Measurements from ENCODE around the gene AGMAT. TPM values are rescaled to one million over a fixed set of nuclear protein-coding genes. Genes with fewer than 3 reads are reported as not detected.

The AGMAT gene
- total RNA-seq, 1 donor from 2014 or later, result 8.1 TPM

GRCh38 chr1:15524021-15524282 lies 60.9 kb downstream of the AGMAT start, which contains the start of gene CASP9:
TSS of gene CASP9 (minus strand) at chr1:15524215. CDS start at chr1:15524200, 15 bp downstream.
- ChIA-PET CTCF (interaction anchor here (1.0 kb wide), 1 partner anchor 9 kb away, joined by 3 read pairs; no protein-coding TSS in a partner anchor), POLR2A (interaction anchor here (1.0 to 1.1 kb wide), 2 partner anchors 60 to 94 kb away, joined by 3 to 11 read pairs; partner anchors contain the start of gene AGMAT)
- no peak for ATAC-seq (ENCODE audit: low read depth)
- Mint-ChIP-seq H3K27me3 (no peaks in the 10 kb centered on the region), H3K4me3 (peak within 1 kb of the TSS; percentile 87), H3K36me3 (ENCODE audit: low read depth) (peaks cover 7% of the 10 kb centered on the region), H3K9me3 (no peaks in the 10 kb centered on the region), H3K27ac (peak within 1 kb of the TSS; percentile 99), H3K4me1 (peaks cover 52% of the 10 kb centered on the region)
- no peak for DNase-seq
- intact Hi-C loops (cut with micrococcal nuclease), result loop anchor here (1.0 to 10.0 kb wide), 11 partner anchors 93 to 1911 kb away; partner anchors contain the start of genes DDI2, PRDM2, RCC2 and SDHB
- no peak for TF ChIP-seq CTCF (IDR thresholded peaks at IDR 0.05)

GRCh38 chr1:15523104-15524020 lies 61.5 kb downstream of the AGMAT start:
- ChIA-PET CTCF (interaction anchor here (1.0 kb wide), 1 partner anchor 8 kb away, joined by 3 read pairs; no protein-coding TSS in a partner anchor), POLR2A (interaction anchor here (1.0 to 1.1 kb wide), 2 partner anchors 61 to 95 kb away, joined by 3 to 11 read pairs; partner anchors contain the start of gene AGMAT)
- peaks cover 51% of the 10 kb centered on the region for H3K4me1 Mint-ChIP-seq
- H3K4me3 Mint-ChIP-seq, result peak overlapping the region; percentile 87
- DNase-seq (no peak), ATAC-seq (ENCODE audit: low read depth) (no peak)
- intact Hi-C loops (cut with micrococcal nuclease), result loop anchor here (1.0 to 10.0 kb wide), 11 partner anchors 94 to 1911 kb away; partner anchors contain the start of genes DDI2, PRDM2, RCC2 and SDHB
- H3K27ac Mint-ChIP-seq, result peak overlapping the region; percentile 99
- TF ChIP-seq CTCF (IDR thresholded peaks at IDR 0.05), result no peak
- H3K36me3 Mint-ChIP-seq (ENCODE audit: low read depth), result peaks cover 9% of the 10 kb centered on the region
- H3K27me3 Mint-ChIP-seq, result no peaks in the 10 kb centered on the region
- H3K9me3 Mint-ChIP-seq, result no peaks in the 10 kb centered on the region

GRCh38 chr1:15522551-15522950 lies 62.3 kb downstream of the AGMAT start:
- ATAC-seq (ENCODE audit: low read depth) (no peak), DNase-seq (no peak)
- TF ChIP-seq CTCF (IDR thresholded peaks at IDR 0.05), result no peak
- POLR2A ChIA-PET, result no interaction called here
- H3K4me1 Mint-ChIP-seq, result peaks cover 44% of the 10 kb centered on the region
- no peaks in the 10 kb centered on the region for H3K27me3 Mint-ChIP-seq
- no peak overlapping the region for H3K4me3 Mint-ChIP-seq
- H3K9me3 Mint-ChIP-seq, result no peaks in the 10 kb centered on the region
- peaks cover 17% of the 10 kb centered on the region for H3K36me3 Mint-ChIP-seq (ENCODE audit: low read depth)
- CTCF ChIA-PET, result no interaction called here
- intact Hi-C loops (cut with micrococcal nuclease), result loop anchor here (10.0 kb wide), 5 partner anchors 442 to 1912 kb away; partner anchors contain the start of genes PRDM2, RCC2 and SDHB
- H3K27ac Mint-ChIP-seq, result no peak overlapping the region

Other genes starting within 250 kb of the AGMAT start
- 55.3 and 56.5 TPM in 2 replicates for gene EFHD2, start 175.2 kb downstream of the AGMAT start, total RNA-seq
- 0.39 and 0.80 TPM in 2 replicates for gene CTRC, start 146.6 kb downstream of the AGMAT start, total RNA-seq
- gene CELA2A, start 128.3 kb downstream of the AGMAT start, total RNA-seq, result not detected in 2 replicates
- not detected in 2 replicates for gene CELA2B, start 108.9 kb downstream of the AGMAT start, total RNA-seq
- gene CASP9, start 60.8 kb downstream of the AGMAT start, total RNA-seq, result 13.4 and 15.7 TPM in 2 replicates
- 35.5 and 35.9 TPM in 2 replicates for gene DNAJC16, start 58.2 kb downstream of the AGMAT start, total RNA-seq
- 45.8 and 59.1 TPM in 2 replicates for gene DDI2, start 32.4 kb upstream of the AGMAT start, total RNA-seq
- gene PLEKHM2, start 99.3 kb upstream of the AGMAT start, total RNA-seq, result 100 and 105 TPM in 2 replicates
- 3.8 and 5.8 TPM in 2 replicates for gene SLC25A34, start 151.2 kb upstream of the AGMAT start, total RNA-seq
- not detected in 2 replicates for gene TMEM82, start 157.4 kb upstream of the AGMAT start, total RNA-seq
- gene FBLIM1, start 173.7 kb upstream of the AGMAT start, total RNA-seq, result 0.15 TPM in 1 of 2 replicates, not detected in the other
- 1.7 and 1.9 TPM in 2 replicates for gene UQCRHL, start 222.6 kb upstream of the AGMAT start, total RNA-seq